Measurements from ENCODE around the gene FGFR3.

The FGFR3 gene

DNA sequence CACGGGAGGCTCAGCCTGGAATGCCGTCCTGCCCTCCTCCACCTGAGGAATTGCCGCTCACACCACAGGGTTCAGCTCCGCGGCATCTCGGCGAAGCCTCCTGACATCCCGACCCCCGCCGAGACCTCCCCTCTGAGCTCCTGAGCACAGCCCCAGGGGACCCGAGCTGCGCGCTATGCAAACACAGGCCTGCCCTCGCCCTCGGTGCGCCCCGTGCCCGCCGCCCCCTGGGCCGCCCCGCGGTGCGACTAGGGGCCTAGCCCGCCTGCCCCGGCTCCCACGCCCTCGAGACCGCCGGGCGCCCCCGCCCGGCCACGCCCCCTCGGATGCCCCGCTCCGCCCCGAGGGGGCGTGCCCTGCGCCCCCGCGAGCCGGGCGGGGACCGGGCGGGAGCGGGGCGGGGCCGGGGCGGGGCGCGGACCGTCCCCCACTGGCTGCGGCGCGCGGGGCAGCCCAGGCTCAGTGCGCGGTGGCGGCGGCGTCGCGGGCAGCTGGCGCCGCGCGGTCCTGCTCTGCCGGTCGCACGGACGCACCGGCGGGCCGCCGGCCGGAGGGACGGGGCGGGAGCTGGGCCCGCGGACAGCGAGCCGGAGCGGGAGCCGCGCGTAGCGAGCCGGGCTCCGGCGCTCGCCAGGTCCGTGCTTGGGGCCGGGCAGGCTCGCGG lies at the start of gene FGFR3:
TSS of gene FGFR3 (plus strand) at position 462 of the 664 bp plus-strand sequence. CDS start 642 bp downstream, outside the sequence.
- DNase-seq (ENCODE audit: low spot score): peak; percentile 78

- DNase-seq (ENCODE audit: low spot score): no peak
Observed at GRCh38 chr4:1743551-1743950, 49.5 kb upstream of the FGFR3 start.

GRCh38 chr4:1743975-1744374 lies 49.1 kb upstream of the FGFR3 start:
- no peak for DNase-seq (ENCODE audit: low spot score)

- no peak for DNase-seq (ENCODE audit: low spot score)
Observed at GRCh38 chr4:1744552-1744951, 48.5 kb upstream of the FGFR3 start.

- DNase-seq (ENCODE audit: low spot score): no peak
Observed at GRCh38 chr4:1745165-1745564, 47.9 kb upstream of the FGFR3 start.

- no peak for DNase-seq (ENCODE audit: low spot score)
Observed at GRCh38 chr4:1745697-1746096, 47.4 kb upstream of the FGFR3 start.

GRCh38 chr4:1746265-1746691 lies 46.8 kb upstream of the FGFR3 start:
- peak; percentile 86 for DNase-seq (ENCODE audit: low spot score)

DNA sequence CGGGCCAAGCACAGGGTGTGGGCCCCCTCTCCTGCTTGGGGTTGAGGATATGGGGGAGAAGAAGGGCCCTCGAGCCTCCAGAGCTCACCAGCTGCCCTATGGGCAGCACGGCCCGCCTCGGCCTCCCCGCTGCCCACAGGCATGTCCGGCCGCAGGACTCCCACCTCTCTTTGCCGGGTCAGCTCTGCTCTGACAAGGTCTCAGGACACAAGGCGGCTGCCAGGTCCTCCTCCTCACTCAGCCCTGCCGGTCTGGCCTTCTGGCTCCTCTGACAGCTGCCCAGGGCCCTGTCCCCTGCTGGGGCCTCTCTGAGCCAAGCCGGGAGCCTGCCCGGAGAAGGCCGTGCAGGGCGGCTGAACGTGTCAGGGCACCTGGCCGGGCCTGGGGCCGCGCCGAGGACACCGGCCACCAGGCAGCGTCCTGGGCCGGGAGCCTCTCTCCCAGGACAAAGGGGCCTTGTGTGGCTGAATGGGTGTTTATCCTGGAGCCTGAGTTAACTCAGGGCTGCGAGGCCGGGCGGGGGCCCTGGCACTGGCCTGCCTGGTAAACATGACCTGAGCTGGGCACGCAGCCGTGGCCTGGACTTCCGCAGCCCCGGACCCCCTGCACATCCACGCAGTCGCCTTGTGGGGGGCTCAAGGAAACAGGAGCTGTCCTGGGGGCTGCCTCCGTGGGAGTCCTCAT lies 46.0 kb upstream of the FGFR3 start:
- no peak for DNase-seq (ENCODE audit: low spot score)

- DNase-seq (ENCODE audit: low spot score): no peak
Observed at GRCh38 chr4:1747603-1747967, 45.5 kb upstream of the FGFR3 start.

DNA sequence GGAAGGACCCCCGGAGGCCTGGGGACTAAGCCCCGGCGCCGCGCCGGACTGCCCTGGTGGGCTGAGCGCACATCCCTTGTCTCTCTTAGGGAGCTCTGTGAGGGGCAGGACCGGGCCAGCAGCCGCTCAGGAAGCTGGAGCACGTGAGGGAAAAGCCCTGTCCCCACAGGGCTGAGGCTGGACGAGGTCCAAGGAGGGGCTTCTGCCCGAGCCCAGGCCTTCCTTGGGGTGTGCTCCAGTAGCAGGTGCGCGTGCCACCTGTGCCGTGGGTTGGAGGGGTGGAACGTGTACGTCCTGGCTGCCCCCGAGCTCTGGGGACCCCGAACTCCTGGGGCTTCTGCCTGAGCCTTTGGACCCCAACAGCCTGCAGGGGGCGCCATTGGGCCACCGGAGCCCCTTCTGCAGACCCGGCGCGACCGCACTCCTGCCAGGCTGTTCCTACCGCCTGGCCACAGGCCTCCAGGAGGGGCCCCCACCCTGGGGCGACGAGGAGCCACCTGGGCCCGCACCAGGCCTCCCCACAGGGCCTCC lies 44.6 kb upstream of the FGFR3 start:
- DNase-seq (ENCODE audit: low spot score): peak; percentile 90

DNA sequence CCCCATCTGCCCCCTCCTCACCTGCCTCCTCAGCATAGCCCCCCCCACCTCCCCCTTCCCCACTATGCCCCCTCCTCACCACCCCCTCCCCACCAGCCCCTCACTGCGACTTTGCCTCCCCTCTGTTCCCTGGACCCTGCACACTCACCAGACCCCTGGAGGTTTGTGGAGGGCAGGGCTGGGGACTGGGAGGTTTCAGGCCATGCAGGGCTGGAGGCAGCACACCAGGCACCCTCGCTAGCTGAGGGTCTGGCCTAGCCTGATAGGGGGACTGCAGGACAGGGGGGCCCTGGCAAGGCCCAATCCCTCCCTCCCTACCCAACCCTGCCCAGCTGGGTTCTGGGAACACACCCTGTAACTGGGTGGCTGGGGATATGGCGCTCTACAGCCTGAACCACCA lies 43.7 kb upstream of the FGFR3 start:
- DNase-seq (ENCODE audit: low spot score): no peak

- no peak for DNase-seq (ENCODE audit: low spot score)
Observed at GRCh38 chr4:1749826-1750225, 43.3 kb upstream of the FGFR3 start.

DNA sequence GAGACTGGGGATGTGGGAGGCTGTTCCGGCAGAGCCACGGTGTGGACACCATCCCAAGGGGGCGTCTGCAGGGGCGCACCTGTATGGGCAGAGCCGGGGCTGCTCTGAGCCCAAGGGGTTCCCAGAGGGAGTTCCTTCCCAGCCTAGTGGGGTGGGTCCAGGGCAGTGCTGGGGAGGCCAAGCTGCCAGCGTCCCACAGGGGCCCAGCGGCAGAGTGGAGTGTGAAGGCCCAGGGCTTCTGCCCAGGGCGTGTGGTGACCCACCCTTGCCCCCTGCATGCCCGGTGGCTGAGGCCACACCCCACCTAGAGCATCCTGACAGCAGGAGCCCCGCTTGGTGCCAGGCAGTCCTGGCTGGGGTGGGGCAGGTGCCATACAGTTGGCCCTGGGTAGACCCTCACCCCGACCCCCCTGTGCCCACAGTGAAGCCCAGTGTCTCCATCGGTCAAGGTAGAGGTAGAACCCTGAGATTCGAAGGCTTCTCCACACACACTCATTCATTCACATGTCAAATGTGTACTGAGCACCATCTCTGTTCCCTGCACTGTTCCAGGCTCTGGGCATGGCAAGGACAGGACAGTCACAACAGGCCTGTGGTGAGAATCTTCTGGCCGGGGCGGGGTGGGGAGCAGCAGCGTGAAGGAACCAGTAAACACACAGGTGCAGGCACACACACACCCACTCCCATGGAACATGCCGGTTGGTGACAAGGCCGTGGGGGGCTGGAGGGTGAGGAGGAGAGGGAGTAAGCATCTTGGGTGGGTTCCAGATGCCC lies 42.5 kb upstream of the FGFR3 start:
- no peak for DNase-seq (ENCODE audit: low spot score)

- DNase-seq (ENCODE audit: low spot score): no peak
Observed at GRCh38 chr4:1751155-1751918, 41.8 kb upstream of the FGFR3 start.

GRCh38 chr4:1751919-1752283 lies 41.2 kb upstream of the FGFR3 start:
- no peak for DNase-seq (ENCODE audit: low spot score)

- DNase-seq (ENCODE audit: low spot score): no peak
Observed at GRCh38 chr4:1752284-1753041, 40.6 kb upstream of the FGFR3 start.

DNA sequence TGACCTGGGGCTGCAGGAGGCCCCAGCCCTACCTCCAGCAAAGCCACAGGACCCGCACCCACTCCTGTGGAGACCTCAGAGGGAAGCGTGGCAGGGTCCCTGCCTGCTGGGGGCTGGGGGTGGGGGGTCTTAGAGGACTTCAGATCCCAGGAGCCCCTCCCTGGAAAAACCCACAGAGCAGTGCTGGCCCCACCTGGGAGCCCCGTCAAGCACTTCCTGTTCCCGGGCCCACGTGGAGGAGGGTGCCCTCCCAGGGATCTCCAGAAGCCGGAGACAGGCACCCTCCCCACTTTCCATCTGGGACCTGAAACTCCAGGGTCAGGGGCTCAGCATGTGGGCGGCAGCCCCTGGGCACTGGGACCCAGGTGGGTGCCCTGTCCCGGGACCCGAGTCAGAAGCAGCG lies 39.8 kb upstream of the FGFR3 start:
- DNase-seq (ENCODE audit: low spot score): no peak

- DNase-seq (ENCODE audit: low spot score): no peak
Observed at GRCh38 chr4:1753697-1754311, 39.3 kb upstream of the FGFR3 start.

GRCh38 chr4:1754336-1754735 lies 38.8 kb upstream of the FGFR3 start:
- no peak for DNase-seq (ENCODE audit: low spot score)

DNA sequence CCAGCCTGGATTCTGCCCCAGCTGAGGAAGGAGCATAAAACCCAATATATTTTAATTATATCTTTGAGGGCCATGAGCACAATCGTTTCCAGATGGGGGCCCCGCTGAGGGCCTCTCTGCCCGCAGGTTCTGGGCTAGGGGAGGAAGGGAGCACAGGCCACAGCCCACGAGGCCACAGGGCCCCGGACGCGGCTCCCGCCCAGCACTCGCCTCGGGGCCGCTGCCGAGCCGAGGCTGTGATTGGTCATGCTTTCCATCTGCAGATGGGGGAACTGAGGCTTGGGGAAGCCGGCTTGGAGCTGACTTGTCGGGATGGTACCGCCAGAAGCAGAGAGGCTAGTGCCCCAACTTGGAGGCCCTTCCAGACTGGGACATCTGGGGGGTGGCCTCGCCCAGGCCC lies 37.8 kb upstream of the FGFR3 start:
- DNase-seq (ENCODE audit: low spot score): no peak

- DNase-seq (ENCODE audit: low spot score): no peak
Observed at GRCh38 chr4:1756079-1756478, 37.0 kb upstream of the FGFR3 start.

Measured in hepatic stellate cell (primary cell).